DND-41 (cell line): Measurements from ENCODE around the gene ATG9B.

Experiments used
- EZH2 ChIP-seq: IDR thresholded peaks from 3 replicates; pipeline ENCODE4 v1.6.1; 2012; ENCODE audit warnings: borderline replicate concordance, low read depth, mild to moderate bottlenecking, moderate library complexity, low read length, inconsistent platforms; ENCODE audit not compliant: severe bottlenecking
- TF ChIP-seq, protein P1 (sequence below): IDR thresholded peaks from 2 replicates; pipeline ENCODE4 v1.5.1; 2012; ENCODE audit warnings: borderline replicate concordance, low read length, moderate library complexity, mild to moderate bottlenecking; ENCODE audit not compliant: poor library complexity, severe bottlenecking; ENCODE audit errors: extremely low read depth

DNA sequence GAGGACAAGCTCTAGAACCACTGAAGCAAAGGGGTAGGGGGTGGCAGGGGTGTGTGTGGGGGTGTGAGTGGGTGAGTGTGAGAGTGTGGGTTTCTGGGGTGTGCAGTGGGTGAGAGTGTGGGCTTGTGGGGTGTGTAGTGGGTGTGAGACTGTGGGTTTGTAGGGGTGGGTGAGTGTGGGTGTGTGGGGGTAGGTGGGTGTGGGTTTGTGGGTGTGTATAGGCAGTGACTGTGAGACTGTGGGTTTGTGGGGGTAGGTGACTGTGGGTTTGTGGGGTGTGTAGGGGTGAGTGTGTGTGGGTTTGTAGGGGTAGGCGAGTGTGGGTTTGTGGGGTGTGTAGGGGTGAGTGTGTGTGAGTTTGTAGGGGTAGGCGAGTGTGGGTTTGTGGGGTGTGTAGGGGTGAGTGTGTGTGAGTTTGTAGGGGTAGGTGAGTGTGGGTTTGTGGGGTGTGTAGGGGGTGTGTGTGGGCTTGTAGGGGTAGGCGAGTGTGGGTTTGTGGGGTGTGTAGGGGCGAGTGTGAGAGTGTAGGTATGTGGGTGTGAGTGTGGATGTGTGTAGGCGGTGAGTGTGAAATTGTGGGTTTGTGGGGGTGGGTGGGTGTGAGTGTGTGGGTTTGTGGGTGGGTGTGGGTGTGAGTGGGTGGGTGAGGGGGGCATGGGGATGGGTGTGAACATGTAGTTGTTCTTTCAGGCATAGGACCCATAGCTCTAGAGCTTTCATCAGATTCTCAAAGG, 24.6 kb downstream of the ATG9B start:
- TF ChIP-seq, protein P1, sequence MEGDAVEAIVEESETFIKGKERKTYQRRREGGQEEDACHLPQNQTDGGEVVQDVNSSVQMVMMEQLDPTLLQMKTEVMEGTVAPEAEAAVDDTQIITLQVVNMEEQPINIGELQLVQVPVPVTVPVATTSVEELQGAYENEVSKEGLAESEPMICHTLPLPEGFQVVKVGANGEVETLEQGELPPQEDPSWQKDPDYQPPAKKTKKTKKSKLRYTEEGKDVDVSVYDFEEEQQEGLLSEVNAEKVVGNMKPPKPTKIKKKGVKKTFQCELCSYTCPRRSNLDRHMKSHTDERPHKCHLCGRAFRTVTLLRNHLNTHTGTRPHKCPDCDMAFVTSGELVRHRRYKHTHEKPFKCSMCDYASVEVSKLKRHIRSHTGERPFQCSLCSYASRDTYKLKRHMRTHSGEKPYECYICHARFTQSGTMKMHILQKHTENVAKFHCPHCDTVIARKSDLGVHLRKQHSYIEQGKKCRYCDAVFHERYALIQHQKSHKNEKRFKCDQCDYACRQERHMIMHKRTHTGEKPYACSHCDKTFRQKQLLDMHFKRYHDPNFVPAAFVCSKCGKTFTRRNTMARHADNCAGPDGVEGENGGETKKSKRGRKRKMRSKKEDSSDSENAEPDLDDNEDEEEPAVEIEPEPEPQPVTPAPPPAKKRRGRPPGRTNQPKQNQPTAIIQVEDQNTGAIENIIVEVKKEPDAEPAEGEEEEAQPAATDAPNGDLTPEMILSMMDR = no peak
- TF ChIP-seq EZH2 = no peak
